ENCODE results near the gene FAM156A.
"Not testable (repeated sequence)": the region's sequence is repeated elsewhere in the genome, so short reads cannot be mapped to it uniquely, and the experiment has no call there.

FAM156A gene

GRCh38 chrX:52979993-52980392 lies 21.7 kb upstream of the FAM156A start:
- TF ChIP-seq CTCF (IDR thresholded peaks at IDR 0.05): no peak
- no peak for TF ChIP-seq ZFX (IDR thresholded peaks at IDR 0.05; ENCODE audit: borderline replicate concordance)
- H3K27ac ChIP-seq: no peak overlapping the region

- TF ChIP-seq ZFX (IDR thresholded peaks at IDR 0.05; ENCODE audit: borderline replicate concordance) (no peak), CTCF (IDR thresholded peaks at IDR 0.05) (no peak)
- no peak overlapping the region for H3K27ac ChIP-seq
Measured at GRCh38 chrX:52979568-52979967, 21.2 kb upstream of the FAM156A start.

GRCh38 chrX:52977953-52978352 lies 19.6 kb upstream of the FAM156A start:
- no peak overlapping the region for H3K27ac ChIP-seq
- TF ChIP-seq ZFX (IDR thresholded peaks at IDR 0.05; ENCODE audit: borderline replicate concordance): no peak
- no peak for TF ChIP-seq CTCF (IDR thresholded peaks at IDR 0.05)

GRCh38 chrX:52975576-52975975 lies 17.3 kb upstream of the FAM156A start:
- H3K27ac ChIP-seq: not testable (repeated sequence)

- H3K27ac ChIP-seq: not testable (repeated sequence)
Measured at GRCh38 chrX:52974336-52974992, 16.1 kb upstream of the FAM156A start.

GRCh38 chrX:52967922-52968321 lies 9.6 kb upstream of the FAM156A start:
- not testable (repeated sequence) for H3K27ac ChIP-seq

- not testable (repeated sequence) for H3K27ac ChIP-seq
Measured at GRCh38 chrX:52966993-52967738, 8.8 kb upstream of the FAM156A start.

GRCh38 chrX:52958961-52959360 lies 643 bp upstream of the FAM156A start:
- H3K27ac ChIP-seq: not testable (repeated sequence)

- H3K27ac ChIP-seq: not testable (repeated sequence)
Measured at GRCh38 chrX:52949884-52950283, 8.4 kb downstream of the FAM156A start.

- H3K27ac ChIP-seq: not testable (repeated sequence)
Measured at GRCh38 chrX:52949325-52949724, 9.0 kb downstream of the FAM156A start.

- H3K27ac ChIP-seq: not testable (repeated sequence)
Measured at GRCh38 chrX:52948265-52948664, 10.1 kb downstream of the FAM156A start.

- H3K27ac ChIP-seq: not testable (repeated sequence)
Measured at GRCh38 chrX:52947501-52947900, 10.8 kb downstream of the FAM156A start.

GRCh38 chrX:52945838-52946494 lies 12.4 kb downstream of the FAM156A start:
- not testable (repeated sequence) for H3K27ac ChIP-seq

GRCh38 chrX:52941728-52942127 lies 16.6 kb downstream of the FAM156A start:
- not testable (repeated sequence) for H3K27ac ChIP-seq

- H3K27ac ChIP-seq: not testable (repeated sequence)
Measured at GRCh38 chrX:52940704-52941103, 17.6 kb downstream of the FAM156A start.

- peak overlapping the region; percentile 83 for H3K27ac ChIP-seq
Measured at GRCh38 chrX:52935470-52935784, 22.9 kb downstream of the FAM156A start.

Data from 22Rv1 (cell line).